G401.6 (cell line): ENCODE data around the gene MSRB1.

Source experiments
- FAIRE-seq: peaks from 2 replicates; lab custom pipeline; 2012; peaks lifted over from hg19 to GRCh38; lab: Jason Lieb, UNC

Gene MSRB1

GRCh38 chr16:1895949-1896675 lies 46.9 kb downstream of the MSRB1 start:
- no peak for FAIRE-seq

GRCh38 chr16:1895068-1895467 lies 47.9 kb downstream of the MSRB1 start:
- FAIRE-seq = no peak

- no peak for FAIRE-seq
These were observed 52.3 kb downstream of the MSRB1 start for GRCh38 chr16:1890708-1891050.

GRCh38 chr16:1890024-1890707 lies 52.8 kb downstream of the MSRB1 start:
- FAIRE-seq = no peak
